ENCODE results near the gene HOXD10. TPM values are rescaled to one million over a fixed set of nuclear protein-coding genes. Genes with fewer than 3 reads are reported as not detected.

Gene HOXD10
- total and polyA plus RNA-seq, 4 donors: not detected

GRCh38 chr2:176072292-176072669 lies 44.3 kb upstream of the HOXD10 start:
- H3K4me3 ChIP-seq (ENCODE audit: low read depth in 1 of 3, low read length in 3 of 3): no peak overlapping the region
- 25% methylated on average over 5 of the region's 5 CpGs for WGBS
- peaks cover 4 to 52% (median 27%) of the 10 kb centered on the region in 4 donors for H3K27me3 ChIP-seq (ENCODE audit: control insufficient read depth in 4 of 4, insufficient read depth in 4 of 4, low read length in 3 of 4)
- H3K9ac ChIP-seq (ENCODE audit: low read depth in 1 of 2, low read length in 2 of 2): no peak overlapping the region
- no peak overlapping the region for H3K27ac ChIP-seq (ENCODE audit: low read depth in 1 of 2, low read length in 2 of 2)
- H3K9me3 ChIP-seq (ENCODE audit: control insufficient read depth in 4 of 4, low read length in 3 of 4): no peaks in the 10 kb centered on the region
- TF ChIP-seq CTCF (IDR thresholded peaks at IDR 0.05; ENCODE audit: low read depth, low read length, missing input control) (no peak), MAX (IDR thresholded peaks at IDR 0.05) (no peak), HNF4A (conservative IDR thresholded peaks at IDR 0.05) (no peak), FOXA1 (IDR thresholded peaks at IDR 0.05) (no peak), RXRA (IDR thresholded peaks at IDR 0.05) (no peak), RAD21 (IDR thresholded peaks at IDR 0.05) (no peak), JUND (IDR thresholded peaks at IDR 0.05) (no peak), YY1 (IDR thresholded peaks at IDR 0.05) (no peak), TAF1 (conservative IDR thresholded peaks at IDR 0.05) (no peak), NR2F2 (IDR thresholded peaks at IDR 0.05) (no peak), GABPA (IDR thresholded peaks at IDR 0.05 in 1 of 2, conservative IDR thresholded peaks at IDR 0.05 in 1 of 2) (no peak), EGR1 (IDR thresholded peaks at IDR 0.05; ENCODE audit: low read depth in 2 of 2) (no peak), ATF3 (IDR thresholded peaks at IDR 0.05) (no peak), HNF4G (IDR thresholded peaks at IDR 0.05) (no peak), SP1 (IDR thresholded peaks at IDR 0.05) (no peak), FOXA2 (IDR thresholded peaks at IDR 0.05) (no peak)
- no peak for DNase-seq (ENCODE audit: low spot score)
- H3K36me3 ChIP-seq (ENCODE audit: control insufficient read depth in 4 of 4, insufficient read depth in 3 of 4, low read depth in 1 of 4, low read length in 3 of 4): no peaks in the 10 kb centered on the region
- peaks cover 6 to 16% (median 12%) of the 10 kb centered on the region in 4 donors for H3K4me1 ChIP-seq (ENCODE audit: control insufficient read depth in 4 of 4, insufficient read depth in 4 of 4, low read length in 3 of 4)

- H3K4me1 ChIP-seq (ENCODE audit: control insufficient read depth in 4 of 4, insufficient read depth in 4 of 4, low read length in 3 of 4): peaks cover under 1 to 6% (median 4%) of the 10 kb centered on the region in 4 donors
- no peaks in the 10 kb centered on the region for H3K9me3 ChIP-seq (ENCODE audit: control insufficient read depth in 4 of 4, low read length in 3 of 4)
- H3K27ac ChIP-seq (ENCODE audit: low read depth in 1 of 2, low read length in 2 of 2): no peak overlapping the region
- peaks cover 4 to 54% (median 30%) of the 10 kb centered on the region in 4 donors for H3K27me3 ChIP-seq (ENCODE audit: control insufficient read depth in 4 of 4, insufficient read depth in 4 of 4, low read length in 3 of 4)
- no peak for DNase-seq (ENCODE audit: low spot score)
- TF ChIP-seq REST (IDR thresholded peaks at IDR 0.05) (no peak), ZBTB33 (IDR thresholded peaks at IDR 0.05) (no peak), NR2F2 (IDR thresholded peaks at IDR 0.05) (no peak), MAX (IDR thresholded peaks at IDR 0.05) (no peak), GABPA (IDR thresholded peaks at IDR 0.05 in 1 of 2, conservative IDR thresholded peaks at IDR 0.05 in 1 of 2) (no peak), CTCF (IDR thresholded peaks at IDR 0.05; ENCODE audit: low read depth, low read length, missing input control) (no peak), RXRA (IDR thresholded peaks at IDR 0.05) (no peak), YY1 (IDR thresholded peaks at IDR 0.05) (no peak), FOXA1 (IDR thresholded peaks at IDR 0.05) (no peak), EGR1 (IDR thresholded peaks at IDR 0.05; ENCODE audit: low read depth in 2 of 2) (no peak), ATF3 (IDR thresholded peaks at IDR 0.05) (no peak), JUND (IDR thresholded peaks at IDR 0.05) (no peak)
- 5% methylated on average over 29 of the region's 29 CpGs for WGBS
- no peaks in the 10 kb centered on the region for H3K36me3 ChIP-seq (ENCODE audit: control insufficient read depth in 4 of 4, insufficient read depth in 3 of 4, low read depth in 1 of 4, low read length in 3 of 4)
- H3K4me3 ChIP-seq (ENCODE audit: low read depth in 1 of 3, low read length in 3 of 3): no peak overlapping the region
- no peak overlapping the region for H3K9ac ChIP-seq (ENCODE audit: low read depth in 1 of 2, low read length in 2 of 2)
Observed at GRCh38 chr2:176072951-176073904, 43.4 kb upstream of the HOXD10 start.
